Large intestine (tissue), 3 donors: Measurements from ENCODE around the gene ACBD3. TPM values are rescaled to one million over a fixed set of nuclear protein-coding genes. Genes with fewer than 3 reads are reported as not detected.
A peak's percentile ranks its signal among the peaks of the same experiment; 100 is the strongest.

Experiments used
- DNase-seq, 2 donors: peaks; one replicate each; pipeline versions ENCODE4 v3.0.0 to v3.0.0-alpha.2; 2013
- H3K27ac ChIP-seq: one replicate; pipeline ENCODE4 v1.5.1; 2013; ENCODE audit warnings: low read length
- H3K27me3 ChIP-seq: 2 replicates; pipeline ENCODE4 v1.6.1; 2013; ENCODE audit warnings: low read length; ENCODE audit not compliant: control insufficient read depth, insufficient read depth
- H3K36me3 ChIP-seq: 2 replicates; pipeline ENCODE4 v1.6.1; 2013; ENCODE audit warnings: low read length; ENCODE audit not compliant: control insufficient read depth, insufficient read depth
- H3K4me1 ChIP-seq: one replicate; pipeline ENCODE4 v1.6.1; 2013; ENCODE audit warnings: low read length; ENCODE audit not compliant: control insufficient read depth, insufficient read depth
- H3K4me3 ChIP-seq: one replicate; pipeline ENCODE4 v1.5.1; 2013; ENCODE audit warnings: low read length
- H3K9me3 ChIP-seq: one replicate; pipeline ENCODE4 v1.6.1; 2013; ENCODE audit warnings: mild to moderate bottlenecking, low read depth, low read length, moderate library complexity; ENCODE audit not compliant: control insufficient read depth
- WGBS: methylation state at CpG from one replicate; pipeline ENCODE4 v1.1.5; 2013; ENCODE audit warnings: low lambda C conversion rate; ENCODE audit not compliant: insufficient coverage; 5-methylcytosine and 5-hydroxymethylcytosine counted together
- polyA plus RNA-seq: library from polyadenylated mRNA; unstranded; fragments of 120-200 nt; gene quantifications from one replicate; pipeline ENCODE4 v1.2.1, GENCODE V29; 2013

ACBD3 gene
- polyA plus RNA-seq, 1 donor, result 41.5 TPM

DNA sequence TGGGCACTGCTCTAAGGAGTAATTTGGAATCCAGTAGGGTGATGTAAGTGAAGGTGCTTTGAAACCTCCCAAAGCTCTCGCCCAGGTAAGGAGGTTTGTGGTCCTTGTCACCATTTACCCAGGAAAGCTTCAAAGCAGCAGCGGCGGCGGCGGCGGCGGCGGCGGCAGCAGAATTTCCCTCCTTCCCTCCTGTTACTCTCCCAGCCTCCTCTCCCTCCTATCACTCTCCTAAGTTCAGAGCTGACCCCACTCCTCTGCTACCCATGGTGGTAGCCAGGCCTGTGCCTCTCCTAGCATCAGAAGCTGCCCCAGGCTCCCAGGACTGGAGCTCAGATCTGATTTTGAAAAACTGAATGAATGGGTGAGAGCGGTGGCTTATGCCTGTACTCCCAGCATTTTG lies 60.7 kb downstream of the ACBD3 start:
- WGBS, result no CpG with 5 or more reads among the region's 10 CpGs
- H3K4me1 ChIP-seq, result peaks cover 31% of the 10 kb centered on the region
- H3K36me3 ChIP-seq, result no peaks in the 10 kb centered on the region
- H3K4me3 ChIP-seq, result no peak overlapping the region
- H3K27me3 ChIP-seq, result no peaks in the 10 kb centered on the region
- no peak overlapping the region for H3K27ac ChIP-seq
- no peak for DNase-seq
- H3K9me3 ChIP-seq, result no peaks in the 10 kb centered on the region

DNA sequence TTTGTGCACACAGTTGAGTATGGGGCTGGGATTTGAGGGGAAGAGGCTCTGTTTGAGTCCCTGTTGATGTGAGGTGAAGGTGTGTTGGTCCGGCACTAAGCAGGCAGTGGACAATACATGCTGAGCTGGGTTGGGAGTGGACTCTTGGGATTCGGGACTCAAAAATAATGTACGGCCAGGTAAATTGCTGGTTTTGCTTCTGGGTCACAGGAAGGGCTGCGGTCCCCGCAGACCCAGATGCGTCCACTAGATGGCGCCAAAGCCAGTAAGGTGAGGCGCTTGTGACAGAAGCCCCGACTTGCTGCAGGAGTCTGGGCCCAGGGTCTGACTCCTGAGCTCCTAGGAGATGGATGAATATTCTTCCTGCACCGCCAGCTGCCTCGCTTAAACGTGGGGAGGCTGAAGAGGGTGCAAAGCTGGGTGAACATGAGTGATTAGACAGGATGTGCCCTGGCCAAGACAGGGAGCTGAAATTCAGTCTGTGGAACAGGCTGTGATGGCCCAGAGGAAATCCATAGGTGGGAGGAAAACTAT lies 61.4 kb downstream of the ACBD3 start:
- Histone ChIP-seq H3K4me1 (peaks cover 31% of the 10 kb centered on the region), H3K27me3 (no peaks in the 10 kb centered on the region), H3K4me3 (no peak overlapping the region), H3K9me3 (no peaks in the 10 kb centered on the region), H3K27ac (no peak overlapping the region), H3K36me3 (no peaks in the 10 kb centered on the region)
- WGBS, result no CpG with 5 or more reads among the region's 12 CpGs
- peak; percentile 82 to 86 for DNase-seq

DNA sequence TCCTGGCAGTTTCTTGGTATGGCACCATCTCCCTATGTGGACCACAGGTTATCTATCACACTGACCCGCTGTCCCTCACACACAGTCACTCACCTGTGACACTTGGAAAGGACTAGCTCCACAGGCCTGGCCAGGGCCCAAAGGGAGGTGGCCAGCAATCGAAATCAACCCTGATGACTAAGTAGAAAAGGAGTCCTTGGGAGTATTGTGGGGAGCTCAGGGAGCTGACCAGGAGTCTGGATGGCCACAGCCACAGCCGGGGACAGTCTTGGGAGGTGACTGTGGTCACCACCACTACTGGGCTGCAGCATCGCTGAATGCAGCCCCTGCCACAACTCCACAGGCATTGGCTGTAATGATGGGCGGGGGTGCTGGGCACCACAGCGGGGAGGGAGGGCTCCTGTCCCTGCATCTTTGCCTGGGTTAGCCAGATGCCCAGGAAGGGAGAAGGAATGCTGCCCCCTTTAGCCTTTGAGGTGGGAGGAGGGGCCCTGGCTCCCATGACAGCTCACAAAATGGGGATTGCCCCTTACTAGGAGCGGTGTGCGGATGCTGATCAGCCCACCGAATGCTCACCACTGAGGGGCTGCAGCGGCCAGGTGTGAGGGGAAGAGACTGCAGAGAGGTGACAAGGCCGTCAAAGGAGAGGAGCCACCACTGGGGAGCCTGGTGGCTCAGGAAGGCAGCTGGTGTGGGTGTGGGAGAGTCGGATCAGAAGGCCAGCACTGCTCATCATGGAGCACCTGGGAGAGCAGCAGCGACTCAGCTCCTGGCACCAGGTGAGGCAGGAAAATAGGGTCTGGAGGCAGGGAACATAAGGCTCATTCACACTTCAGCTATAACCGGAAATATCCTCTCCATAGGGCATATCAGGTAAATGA lies 62.7 kb downstream of the ACBD3 start:
- Histone ChIP-seq H3K27me3 (no peaks in the 10 kb centered on the region), H3K9me3 (no peaks in the 10 kb centered on the region), H3K4me1 (peaks cover 30% of the 10 kb centered on the region), H3K27ac (no peak overlapping the region), H3K36me3 (no peaks in the 10 kb centered on the region), H3K4me3 (no peak overlapping the region)
- WGBS, result no CpG with 5 or more reads among the region's 14 CpGs
- no peak for DNase-seq

GRCh38 chr1:226123212-226123560 lies 63.4 kb downstream of the ACBD3 start:
- H3K9me3 ChIP-seq, result no peaks in the 10 kb centered on the region
- no peaks in the 10 kb centered on the region for H3K36me3 ChIP-seq
- no CpG with 5 or more reads among the region's 4 CpGs for WGBS
- no peaks in the 10 kb centered on the region for H3K27me3 ChIP-seq
- no peak for DNase-seq
- peaks cover 24% of the 10 kb centered on the region for H3K4me1 ChIP-seq
- H3K4me3 ChIP-seq, result no peak overlapping the region
- H3K27ac ChIP-seq, result peak overlapping the region; percentile 88

- DNase-seq, result peak; percentile 73 to 87
- no CpG with 5 or more reads among the region's 104 CpGs for WGBS
- peak overlapping the region; percentile 52 for H3K4me3 ChIP-seq
- H3K27ac ChIP-seq, result peak overlapping the region; percentile 88
- H3K4me1 ChIP-seq, result peaks cover 12% of the 10 kb centered on the region
- no peaks in the 10 kb centered on the region for H3K27me3 ChIP-seq
- H3K9me3 ChIP-seq, result no peaks in the 10 kb centered on the region
- no peaks in the 10 kb centered on the region for H3K36me3 ChIP-seq
Observed at GRCh38 chr1:226121587-226122400, 64.7 kb downstream of the ACBD3 start.

- WGBS, result no CpG with 5 or more reads among the region's 37 CpGs
- no peak for DNase-seq
- Histone ChIP-seq H3K4me3 (peak overlapping the region; percentile 23), H3K36me3 (no peaks in the 10 kb centered on the region), H3K4me1 (peaks cover 10% of the 10 kb centered on the region), H3K27me3 (no peaks in the 10 kb centered on the region), H3K27ac (no peak overlapping the region), H3K9me3 (no peaks in the 10 kb centered on the region)
Observed at GRCh38 chr1:226121049-226121586, 65.4 kb downstream of the ACBD3 start.

DNA sequence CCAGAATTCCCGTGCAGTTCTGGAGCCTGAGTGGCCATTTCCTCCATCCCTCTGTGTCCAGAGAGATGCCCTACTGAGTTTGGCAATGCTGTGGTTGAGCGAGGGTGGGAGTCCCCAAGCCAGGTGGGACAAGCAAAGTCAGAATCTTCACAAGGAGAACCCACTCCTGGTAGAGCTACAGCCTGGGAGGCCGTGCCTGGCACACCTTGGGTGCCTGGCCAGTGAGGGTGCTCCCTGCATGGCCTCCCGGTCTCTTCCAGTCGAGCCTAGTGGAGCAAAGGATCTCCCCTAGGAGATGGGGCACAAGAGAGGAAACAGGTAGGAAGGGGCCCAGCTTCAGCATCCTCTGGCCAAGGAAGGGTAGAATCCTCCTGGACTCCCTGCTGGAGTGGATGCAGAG lies 66.1 kb downstream of the ACBD3 start:
- H3K4me3 ChIP-seq, result no peak overlapping the region
- WGBS, result no CpG with 5 or more reads among the region's 5 CpGs
- no peak overlapping the region for H3K27ac ChIP-seq
- no peak for DNase-seq
- H3K27me3 ChIP-seq, result no peaks in the 10 kb centered on the region
- H3K36me3 ChIP-seq, result no peaks in the 10 kb centered on the region
- H3K4me1 ChIP-seq, result peaks cover 10% of the 10 kb centered on the region
- H3K9me3 ChIP-seq, result no peaks in the 10 kb centered on the region

- Histone ChIP-seq H3K4me1 (peaks cover 10% of the 10 kb centered on the region), H3K9me3 (no peaks in the 10 kb centered on the region), H3K4me3 (no peak overlapping the region), H3K27ac (no peak overlapping the region), H3K27me3 (no peaks in the 10 kb centered on the region), H3K36me3 (no peaks in the 10 kb centered on the region)
- no peak for DNase-seq
- WGBS, result no CpG with 5 or more reads among the region's 6 CpGs
Observed at GRCh38 chr1:226119169-226119568, 67.4 kb downstream of the ACBD3 start.

- H3K4me3 ChIP-seq, result no peak overlapping the region
- no peaks in the 10 kb centered on the region for H3K27me3 ChIP-seq
- no peak for DNase-seq
- WGBS, result no CpG with 5 or more reads among the region's 4 CpGs
- H3K4me1 ChIP-seq, result peaks cover 10% of the 10 kb centered on the region
- no peaks in the 10 kb centered on the region for H3K9me3 ChIP-seq
- no peaks in the 10 kb centered on the region for H3K36me3 ChIP-seq
- H3K27ac ChIP-seq, result no peak overlapping the region
Observed at GRCh38 chr1:226118357-226118756, 68.2 kb downstream of the ACBD3 start.

DNA sequence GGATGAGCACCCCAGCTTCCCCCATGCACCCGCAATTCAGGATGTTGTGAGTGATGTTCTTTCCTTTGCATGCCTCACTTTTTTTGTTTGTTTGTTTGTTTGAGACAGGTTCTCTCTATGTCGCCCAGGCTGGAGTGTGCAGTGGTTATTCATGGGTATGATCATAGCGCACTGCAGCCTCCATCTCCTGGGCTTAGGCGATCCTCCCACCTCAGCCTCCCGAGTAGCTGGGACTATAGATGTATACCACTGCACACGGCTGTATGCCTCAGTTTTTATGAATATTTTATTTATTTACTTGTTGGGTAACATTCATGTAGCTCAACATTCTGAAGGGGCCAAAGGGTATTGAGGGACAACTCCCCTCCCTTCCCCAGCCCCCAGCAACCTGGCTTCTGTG lies 69.2 kb downstream of the ACBD3 start:
- Histone ChIP-seq H3K27ac (no peak overlapping the region), H3K4me1 (peaks cover 3% of the 10 kb centered on the region), H3K27me3 (no peaks in the 10 kb centered on the region), H3K9me3 (no peaks in the 10 kb centered on the region), H3K36me3 (no peaks in the 10 kb centered on the region), H3K4me3 (no peak overlapping the region)
- 100% methylated on average over 1 of the region's 6 CpGs for WGBS
- no peak for DNase-seq
